ENCODE measurements around the gene MRPL47.

- TF ChIP-seq, protein P1, sequence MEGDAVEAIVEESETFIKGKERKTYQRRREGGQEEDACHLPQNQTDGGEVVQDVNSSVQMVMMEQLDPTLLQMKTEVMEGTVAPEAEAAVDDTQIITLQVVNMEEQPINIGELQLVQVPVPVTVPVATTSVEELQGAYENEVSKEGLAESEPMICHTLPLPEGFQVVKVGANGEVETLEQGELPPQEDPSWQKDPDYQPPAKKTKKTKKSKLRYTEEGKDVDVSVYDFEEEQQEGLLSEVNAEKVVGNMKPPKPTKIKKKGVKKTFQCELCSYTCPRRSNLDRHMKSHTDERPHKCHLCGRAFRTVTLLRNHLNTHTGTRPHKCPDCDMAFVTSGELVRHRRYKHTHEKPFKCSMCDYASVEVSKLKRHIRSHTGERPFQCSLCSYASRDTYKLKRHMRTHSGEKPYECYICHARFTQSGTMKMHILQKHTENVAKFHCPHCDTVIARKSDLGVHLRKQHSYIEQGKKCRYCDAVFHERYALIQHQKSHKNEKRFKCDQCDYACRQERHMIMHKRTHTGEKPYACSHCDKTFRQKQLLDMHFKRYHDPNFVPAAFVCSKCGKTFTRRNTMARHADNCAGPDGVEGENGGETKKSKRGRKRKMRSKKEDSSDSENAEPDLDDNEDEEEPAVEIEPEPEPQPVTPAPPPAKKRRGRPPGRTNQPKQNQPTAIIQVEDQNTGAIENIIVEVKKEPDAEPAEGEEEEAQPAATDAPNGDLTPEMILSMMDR (conservative IDR thresholded peaks at IDR 0.05), result no peak
- no peak for TF ChIP-seq EZH2 (IDR thresholded peaks at IDR 0.05; ENCODE audit: low read depth)
These were observed 2.2 kb upstream of the MRPL47 start for GRCh38 chr3:179606534-179607085.
